CD14-positive monocyte (primary cell): ENCODE measurements around the gene TBC1D12. TPM values are rescaled to one million over a fixed set of nuclear protein-coding genes. Genes with fewer than 3 reads are reported as not detected.

Source experiments
- DNase-seq, 3 donors: peaks; one replicate each; pipeline ENCODE4 v3.0.0-alpha.2; 2011 to 2022
- H2AFZ ChIP-seq: 2 replicates; pipeline ENCODE4 v1.6.0; 2012; ENCODE audit warnings: mild to moderate bottlenecking, low read depth, low read length, inconsistent platforms; ENCODE audit not compliant: insufficient read depth, poor library complexity, severe bottlenecking
- H3K27ac ChIP-seq, 2 donors: 1 replicate in 1 of 2; 2 replicates in 1 of 2; pipeline ENCODE4 v1.5.1; 2012 to 2013; ENCODE audit warnings: low read length in 2 of 2, control low read depth in 1 of 2, inconsistent platforms in 1 of 2, low read depth in 1 of 2, mild to moderate bottlenecking in 1 of 2
- H3K27me3 ChIP-seq, 2 donors: one replicate each; pipeline versions ENCODE4 v1.6.0 to v1.6.1; 2011 to 2013; ENCODE audit warnings: low read length in 2 of 2; ENCODE audit not compliant: control insufficient read depth in 2 of 2, insufficient read depth in 2 of 2
- H3K36me3 ChIP-seq, 2 donors: replicated peaks in 1 of 2; 1 replicate in 1 of 2; 2 replicates in 1 of 2; pipeline versions ENCODE4 v1.5.1 to v1.6.1; 2012 to 2013; ENCODE audit warnings: low read length in 2 of 2, control low read depth in 1 of 2, inconsistent platforms in 1 of 2, mild to moderate bottlenecking in 1 of 2; ENCODE audit not compliant: insufficient read depth in 2 of 2, control insufficient read depth in 1 of 2
- H3K4me1 ChIP-seq, 2 donors: 1 replicate in 1 of 2; 2 replicates in 1 of 2; pipeline versions ENCODE4 v1.5.1 to v1.6.1; 2012 to 2013; ENCODE audit warnings: low read length in 2 of 2, control low read depth in 1 of 2, inconsistent platforms in 1 of 2, mild to moderate bottlenecking in 1 of 2, moderate library complexity in 1 of 2; ENCODE audit not compliant: insufficient read depth in 2 of 2, control insufficient read depth in 1 of 2
- H3K4me2 ChIP-seq: replicated peaks from 2 replicates; pipeline ENCODE3; 2012; ENCODE audit warnings: low read length, moderate library complexity, mild to moderate bottlenecking; ENCODE audit not compliant: poor library complexity, severe bottlenecking; ENCODE audit errors: extremely low read depth
- H3K4me3 ChIP-seq, 3 experiments: fragments of 200-600 bp in 1 of 3; sonication (generic) in 1 of 3; replicated peaks in 1 of 3; 1 replicate in 2 of 3; 2 replicates in 1 of 3; pipeline ENCODE4 v1.5.1; 2011 to 2013; ENCODE audit warnings: low read length in 3 of 3, mild to moderate bottlenecking in 3 of 3, control low read depth in 2 of 3, low read depth in 2 of 3, inconsistent platforms in 1 of 3, moderate library complexity in 1 of 3
- H3K79me2 ChIP-seq: 2 replicates; pipeline ENCODE4 v1.6.0; 2012; ENCODE audit warnings: mild to moderate bottlenecking, control low read depth, inconsistent platforms, low read length, moderate library complexity; ENCODE audit not compliant: insufficient read depth
- H3K9ac ChIP-seq: 2 replicates; pipeline ENCODE4 v1.6.0; 2017; ENCODE audit warnings: low read length, mild to moderate bottlenecking; ENCODE audit not compliant: insufficient read depth, poor library complexity, severe bottlenecking
- H3K9me3 ChIP-seq, 2 donors: replicated peaks in 1 of 2; 1 replicate in 1 of 2; 2 replicates in 1 of 2; pipeline versions ENCODE4 v1.5.1 to v1.6.1; 2012 to 2013; ENCODE audit warnings: low read length in 2 of 2, control low read depth in 1 of 2; ENCODE audit not compliant: control insufficient read depth in 1 of 2, insufficient read depth in 1 of 2
- H4K20me1 ChIP-seq: 2 replicates; pipeline ENCODE4 v1.6.0; 2012; ENCODE audit warnings: mild to moderate bottlenecking, low read length, control low read depth, moderate library complexity; ENCODE audit not compliant: insufficient read depth
- H3K27ac Mint-ChIP-seq, 7 donors: one replicate each; pipeline ENCODE4 v1.8.0; 2020; ENCODE audit warnings: mild to moderate bottlenecking in 7 of 7, mixed read lengths in 7 of 7, moderate library complexity in 6 of 7, inconsistent platforms in 2 of 7
- H3K27me3 Mint-ChIP-seq, 3 donors: one replicate each; pipeline ENCODE4 v1.8.0; 2021 to 2022; ENCODE audit warnings: low read depth in 3 of 3, mild to moderate bottlenecking in 3 of 3, mixed read lengths in 3 of 3, moderate library complexity in 3 of 3, inconsistent platforms in 1 of 3
- H3K36me3 Mint-ChIP-seq, 2 donors: one replicate each; pipeline ENCODE4 v1.8.0; 2020; ENCODE audit warnings: mixed read lengths in 2 of 2, inconsistent platforms in 1 of 2, mild to moderate bottlenecking in 1 of 2
- H3K4me1 Mint-ChIP-seq: one replicate; pipeline ENCODE4 v1.8.0; 2020; ENCODE audit warnings: mild to moderate bottlenecking, mixed read lengths
- H3K4me3 Mint-ChIP-seq, 2 donors: one replicate each; pipeline ENCODE4 v1.8.0; 2020; ENCODE audit warnings: mild to moderate bottlenecking in 2 of 2, mixed read lengths in 2 of 2, moderate library complexity in 1 of 2
- H3K9me3 Mint-ChIP-seq, 7 donors: one replicate each; pipeline ENCODE4 v1.8.0; 2020 to 2022; ENCODE audit warnings: mixed read lengths in 7 of 7, mild to moderate bottlenecking in 6 of 7, moderate library complexity in 6 of 7, inconsistent platforms in 2 of 7
- WGBS: methylation state at CpG from one replicate; pipeline ENCODE4 v1.1.5; 2013; ENCODE audit warnings: missing lambda C conversion rate; ENCODE audit not compliant: insufficient coverage; 5-methylcytosine and 5-hydroxymethylcytosine counted together
- intact Hi-C, 2 donors: fragments of 100-400 bp; cut with micrococcal nuclease; formaldehyde crosslinking; loops; one replicate each; pipeline versions ENCODE4 v1.15.0 to v1.15.1; 2023
- polyA plus RNA-seq, 3 donors: library from polyadenylated mRNA; depleted of rRNA in 1 of 3; unstranded in 2 of 3; stranded (reverse) in 1 of 3; fragments of 300-500 nt in 2 of 3; fragments of >200 nt in 1 of 3; fragmentation: Illumina TruSeq in 2 of 3; gene quantifications; 1 replicate in 2 of 3; 2 replicates in 1 of 3; pipeline ENCODE4 v1.2.3, GENCODE V29; 2012 to 2021
- TF ChIP-seq, protein P1 (sequence below): fragments of 200-600 bp; IDR thresholded peaks from one replicate; pipeline ENCODE4 v1.8.0; 2022; ENCODE audit warnings: antibody characterized with exemption, mild to moderate bottlenecking

The TBC1D12 gene
- polyA plus RNA-seq, 3 donors = 3.1 to 10.5 (median 3.4) TPM

DNA sequence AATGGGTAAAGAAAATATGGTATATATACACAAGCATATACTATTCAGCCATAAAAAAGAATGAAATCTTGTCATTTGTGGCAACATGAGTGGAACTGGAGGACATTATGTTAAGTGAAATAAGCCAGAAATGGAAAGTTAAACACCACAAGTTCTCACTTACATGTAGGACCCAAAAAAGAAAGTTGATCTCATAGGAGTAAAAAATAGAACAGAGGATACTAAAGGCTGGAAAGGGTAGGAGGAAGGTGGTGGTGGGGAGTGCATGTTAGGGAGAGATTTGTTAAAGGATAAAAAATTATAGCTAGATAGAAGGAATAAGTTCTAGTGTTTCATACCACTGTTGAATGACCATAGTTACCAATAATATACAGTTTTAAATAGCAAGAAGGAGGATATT is 48.4 kb downstream of the TBC1D12 start:
- H3K27ac ChIP-seq = no peak overlapping the region
- TF ChIP-seq, protein P1, sequence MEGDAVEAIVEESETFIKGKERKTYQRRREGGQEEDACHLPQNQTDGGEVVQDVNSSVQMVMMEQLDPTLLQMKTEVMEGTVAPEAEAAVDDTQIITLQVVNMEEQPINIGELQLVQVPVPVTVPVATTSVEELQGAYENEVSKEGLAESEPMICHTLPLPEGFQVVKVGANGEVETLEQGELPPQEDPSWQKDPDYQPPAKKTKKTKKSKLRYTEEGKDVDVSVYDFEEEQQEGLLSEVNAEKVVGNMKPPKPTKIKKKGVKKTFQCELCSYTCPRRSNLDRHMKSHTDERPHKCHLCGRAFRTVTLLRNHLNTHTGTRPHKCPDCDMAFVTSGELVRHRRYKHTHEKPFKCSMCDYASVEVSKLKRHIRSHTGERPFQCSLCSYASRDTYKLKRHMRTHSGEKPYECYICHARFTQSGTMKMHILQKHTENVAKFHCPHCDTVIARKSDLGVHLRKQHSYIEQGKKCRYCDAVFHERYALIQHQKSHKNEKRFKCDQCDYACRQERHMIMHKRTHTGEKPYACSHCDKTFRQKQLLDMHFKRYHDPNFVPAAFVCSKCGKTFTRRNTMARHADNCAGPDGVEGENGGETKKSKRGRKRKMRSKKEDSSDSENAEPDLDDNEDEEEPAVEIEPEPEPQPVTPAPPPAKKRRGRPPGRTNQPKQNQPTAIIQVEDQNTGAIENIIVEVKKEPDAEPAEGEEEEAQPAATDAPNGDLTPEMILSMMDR = no peak
- Mint-ChIP-seq H3K27me3 (peaks cover 0 to 1% (median 0%) of the 10 kb centered on the region in 3 donors), H3K9me3 (peaks cover 0 to 5% (median 3%) of the 10 kb centered on the region in 7 donors), H3K27ac (no peak overlapping the region), H3K36me3 (peaks cover 0 to 7% of the 10 kb centered on the region in 2 donors), H3K4me1 (no peaks in the 10 kb centered on the region), H3K4me3 (no peak overlapping the region)
- H3K9ac ChIP-seq = no peak overlapping the region
- H3K79me2 ChIP-seq = no peaks in the 10 kb centered on the region
- no peak overlapping the region for H3K4me2 ChIP-seq
- H3K27me3 ChIP-seq = no peaks in the 10 kb centered on the region
- H3K36me3 ChIP-seq = peaks cover 0 to 5% of the 10 kb centered on the region in 2 donors
- intact Hi-C loops = no loop called here
- H4K20me1 ChIP-seq = peaks cover 16% of the 10 kb centered on the region
- H3K9me3 ChIP-seq = peaks cover 3 to 4% of the 10 kb centered on the region in 2 donors
- no peak overlapping the region for H2AFZ ChIP-seq
- no peaks in the 10 kb centered on the region for H3K4me1 ChIP-seq
- no peak overlapping the region for H3K4me3 ChIP-seq
- DNase-seq = no peak

DNA sequence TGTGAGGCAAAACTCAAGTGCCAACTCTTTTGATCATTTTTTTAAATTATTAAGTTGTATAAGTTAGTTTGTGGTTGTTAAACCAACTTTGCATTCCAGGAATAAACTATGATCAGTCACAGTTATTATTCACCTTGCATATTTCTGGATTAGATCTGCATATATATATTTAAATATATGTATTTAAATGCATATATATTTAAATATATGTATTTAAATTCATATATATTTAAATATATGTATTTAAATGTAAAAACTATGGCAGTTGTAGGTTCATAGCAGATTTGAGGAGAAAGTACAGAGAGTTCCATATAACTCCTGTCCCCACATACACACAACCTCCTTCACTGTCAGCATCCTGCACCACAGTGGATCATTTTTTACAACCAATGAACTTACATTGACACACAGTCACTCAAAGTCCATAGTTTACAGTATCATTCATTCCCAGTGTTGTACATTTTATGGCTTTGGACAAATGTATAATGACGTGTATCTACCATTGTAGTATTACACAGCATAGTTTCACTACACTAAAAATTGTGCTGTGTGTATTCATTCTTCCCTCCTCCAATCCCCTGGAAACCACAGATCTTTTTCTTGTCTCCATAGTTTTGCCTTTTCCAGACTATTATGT is 49.7 kb downstream of the TBC1D12 start:
- no peak for DNase-seq
- H3K4me1 ChIP-seq = no peaks in the 10 kb centered on the region
- no peak overlapping the region for H3K9ac ChIP-seq
- Mint-ChIP-seq H3K27ac (no peak overlapping the region), H3K9me3 (peaks cover 0 to 6% (median 4%) of the 10 kb centered on the region in 7 donors), H3K27me3 (no peaks in the 10 kb centered on the region), H3K4me3 (no peak overlapping the region), H3K36me3 (peaks cover 0 to 4% of the 10 kb centered on the region in 2 donors), H3K4me1 (no peaks in the 10 kb centered on the region)
- H3K27ac ChIP-seq = no peak overlapping the region
- WGBS = no CpG with 5 or more reads among the region's 1 CpG
- H3K4me2 ChIP-seq = no peak overlapping the region
- H3K27me3 ChIP-seq = no peaks in the 10 kb centered on the region
- H3K36me3 ChIP-seq = peaks cover 0 to 5% of the 10 kb centered on the region in 2 donors
- intact Hi-C loops = no loop called here
- H2AFZ ChIP-seq = no peak overlapping the region
- no peak overlapping the region for H3K4me3 ChIP-seq
- no peaks in the 10 kb centered on the region for H3K79me2 ChIP-seq
- TF ChIP-seq, protein P1 = no peak
- H3K9me3 ChIP-seq = peaks cover 3 to 4% of the 10 kb centered on the region in 2 donors
- peaks cover 16% of the 10 kb centered on the region for H4K20me1 ChIP-seq
